HEK293T (cell line): ENCODE results near the gene BMP7.

ENCODE experiments used
- ARNT ChIP-seq: fragments of 450-650 bp; IDR thresholded peaks from 2 replicates; pipeline ENCODE4 v1.6.1; 2017; ENCODE audit warnings: mild to moderate bottlenecking
- BHLHE40 ChIP-seq: fragments of 450-650 bp; IDR thresholded peaks from 2 replicates; pipeline ENCODE4 v1.6.1; 2016; ENCODE audit warnings: mild to moderate bottlenecking, moderate library complexity, borderline replicate concordance
- ELF4 ChIP-seq: fragments of 450-650 bp; IDR thresholded peaks from 2 replicates; pipeline ENCODE4 v1.6.1; 2017; ENCODE audit warnings: antibody characterized with exemption
- FOXA1 ChIP-seq: fragments of 450-650 bp; IDR thresholded peaks from 2 replicates; pipeline ENCODE4 v1.6.1; 2016; ENCODE audit warnings: mild to moderate bottlenecking
- FOXK2 ChIP-seq: fragments of 450-650 bp; IDR thresholded peaks from 2 replicates; pipeline ENCODE4 v1.6.1; 2016; ENCODE audit warnings: mild to moderate bottlenecking
- FOXM1 ChIP-seq: fragments of 450-650 bp; IDR thresholded peaks from 2 replicates; pipeline ENCODE4 v1.6.1; 2017; ENCODE audit warnings: mild to moderate bottlenecking, borderline replicate concordance
- HDGF ChIP-seq: fragments of 450-650 bp; IDR thresholded peaks from 2 replicates; pipeline ENCODE4 v1.6.1; 2017; ENCODE audit warnings: antibody characterized with exemption, borderline replicate concordance
- LEF1 ChIP-seq: fragments of 450-650 bp; IDR thresholded peaks from 2 replicates; pipeline ENCODE4 v1.6.1; 2017; ENCODE audit warnings: mild to moderate bottlenecking, borderline replicate concordance
- PKNOX1 ChIP-seq: fragments of 450-650 bp; IDR thresholded peaks from 2 replicates; pipeline ENCODE4 v1.6.1; 2016
- SP1 ChIP-seq: fragments of 450-650 bp; IDR thresholded peaks from 2 replicates; pipeline ENCODE4 v1.6.1; 2017
- SUZ12 ChIP-seq: fragments of 450-650 bp; IDR thresholded peaks from 2 replicates; pipeline ENCODE4 v1.6.1; 2016; ENCODE audit warnings: mild to moderate bottlenecking
- ZNF384 ChIP-seq: fragments of 450-650 bp; IDR thresholded peaks from 2 replicates; pipeline ENCODE4 v1.6.1; 2016

DNA sequence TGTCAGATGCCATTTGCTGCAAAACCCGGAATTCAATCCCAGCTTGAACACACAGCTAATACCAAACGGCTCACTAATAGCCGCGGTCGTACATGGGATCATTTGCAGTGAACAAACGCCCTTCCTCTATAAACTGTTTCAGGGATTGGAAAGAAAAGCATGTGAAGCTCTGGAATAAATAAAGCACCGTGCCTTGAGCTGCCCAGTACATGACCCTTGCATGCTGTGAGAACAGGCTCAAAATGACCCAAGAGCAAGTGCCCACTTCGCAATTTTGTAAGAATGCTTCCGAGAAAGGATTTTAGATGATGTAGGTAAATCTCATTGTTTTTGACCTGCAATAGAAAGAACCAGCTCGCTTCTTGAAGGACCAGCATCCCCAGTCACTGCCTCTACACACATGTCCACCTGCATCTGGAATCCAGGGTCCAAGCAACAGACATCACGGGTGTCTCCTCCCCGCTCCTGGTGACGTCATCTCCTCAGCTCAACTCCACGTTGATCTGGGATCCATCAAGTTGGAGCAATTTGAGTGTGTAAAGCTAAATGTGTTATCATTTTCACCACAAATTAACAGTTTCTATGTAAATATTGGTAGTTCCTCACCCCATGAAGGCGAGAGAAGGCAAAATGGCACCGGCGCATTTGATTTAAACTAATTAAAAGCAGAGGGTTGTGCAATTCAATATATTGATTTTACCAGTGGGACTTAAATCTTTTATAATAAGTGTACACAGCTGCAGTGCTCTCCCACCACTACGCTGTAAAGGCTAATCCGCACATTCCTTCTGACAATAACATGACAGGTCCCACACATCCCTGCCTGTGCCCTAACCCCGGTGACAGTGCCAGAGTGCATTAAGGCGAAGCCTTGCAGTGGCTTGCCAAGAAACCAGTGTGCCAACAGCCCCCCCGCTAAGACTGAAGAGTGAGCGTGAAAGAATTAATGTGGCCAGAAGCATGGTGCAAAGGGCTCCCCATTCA is 6.2 kb downstream of the BMP7 start:
- TF ChIP-seq BHLHE40 (no peak), ARNT (no peak), FOXK2 (no peak), SP1 (no peak), PKNOX1 (no peak), SUZ12 (no peak), FOXA1 (no peak), FOXM1 (no peak), ELF4 (no peak), ZNF384 (no peak), LEF1 (no peak), HDGF (no peak)
